Measurements from ENCODE around the gene MICU2. TPM values are rescaled to one million over a fixed set of nuclear protein-coding genes. Genes with fewer than 3 reads are reported as not detected.

The MICU2 gene
- total RNA-seq, 1 donor from 2014 or later: 27.4 TPM

- peaks cover 17% of the 10 kb centered on the region for H3K9me3 Mint-ChIP-seq (ENCODE audit: low read depth)
- no peak for DNase-seq (ENCODE audit: low spot score)
- H3K36me3 Mint-ChIP-seq (ENCODE audit: low read depth): peaks cover 9% of the 10 kb centered on the region
- no peak overlapping the region for H3K27ac Mint-ChIP-seq (ENCODE audit: unreplicated experiment)
- H3K4me3 Mint-ChIP-seq (ENCODE audit: unreplicated experiment): no peak overlapping the region
- no peaks in the 10 kb centered on the region for H3K4me1 Mint-ChIP-seq (ENCODE audit: low read depth)
- H3K27me3 Mint-ChIP-seq (ENCODE audit: low read depth): peaks cover 3% of the 10 kb centered on the region
- no peak for TF ChIP-seq CTCF (IDR thresholded peaks at IDR 0.05)
Observed at GRCh38 chr13:21466527-21466926, 137.4 kb downstream of the MICU2 start.

- Mint-ChIP-seq H3K27ac (ENCODE audit: unreplicated experiment) (no peak overlapping the region), H3K36me3 (ENCODE audit: low read depth) (peaks cover 6% of the 10 kb centered on the region), H3K9me3 (ENCODE audit: low read depth) (peaks cover 11% of the 10 kb centered on the region), H3K4me3 (ENCODE audit: unreplicated experiment) (no peak overlapping the region), H3K27me3 (ENCODE audit: low read depth) (peaks cover 3% of the 10 kb centered on the region), H3K4me1 (ENCODE audit: low read depth) (no peaks in the 10 kb centered on the region)
- no peak for DNase-seq (ENCODE audit: low spot score)
- TF ChIP-seq CTCF (IDR thresholded peaks at IDR 0.05): no peak
Observed at GRCh38 chr13:21465710-21466160, 138.2 kb downstream of the MICU2 start.

- no peak for DNase-seq (ENCODE audit: low spot score)
- peaks cover 3% of the 10 kb centered on the region for H3K27me3 Mint-ChIP-seq (ENCODE audit: low read depth)
- no peak overlapping the region for H3K27ac Mint-ChIP-seq (ENCODE audit: unreplicated experiment)
- TF ChIP-seq CTCF (IDR thresholded peaks at IDR 0.05): no peak
- H3K36me3 Mint-ChIP-seq (ENCODE audit: low read depth): peaks cover 2% of the 10 kb centered on the region
- no peaks in the 10 kb centered on the region for H3K9me3 Mint-ChIP-seq (ENCODE audit: low read depth)
- peaks cover 4% of the 10 kb centered on the region for H3K4me1 Mint-ChIP-seq (ENCODE audit: low read depth)
- H3K4me3 Mint-ChIP-seq (ENCODE audit: unreplicated experiment): no peak overlapping the region
Observed at GRCh38 chr13:21463424-21463823, 140.5 kb downstream of the MICU2 start.

- TF ChIP-seq CTCF (IDR thresholded peaks at IDR 0.05): no peak
- Mint-ChIP-seq H3K4me3 (ENCODE audit: unreplicated experiment) (no peak overlapping the region), H3K36me3 (ENCODE audit: low read depth) (no peaks in the 10 kb centered on the region), H3K27ac (ENCODE audit: unreplicated experiment) (no peak overlapping the region), H3K9me3 (ENCODE audit: low read depth) (no peaks in the 10 kb centered on the region), H3K4me1 (ENCODE audit: low read depth) (peaks cover 25% of the 10 kb centered on the region), H3K27me3 (ENCODE audit: low read depth) (peaks cover under 1% of the 10 kb centered on the region)
- no peak for DNase-seq (ENCODE audit: low spot score)
Observed at GRCh38 chr13:21461131-21461530, 142.8 kb downstream of the MICU2 start.

GRCh38 chr13:21458813-21459701 is 144.9 kb downstream of the MICU2 start, which contains the start of gene ZDHHC20:
TSS of gene ZDHHC20 (minus strand) at chr13:21459303. CDS start at chr13:21459171, 132 bp downstream.
- Mint-ChIP-seq H3K27me3 (ENCODE audit: low read depth) (no peaks in the 10 kb centered on the region), H3K4me3 (ENCODE audit: unreplicated experiment) (peak within 1 kb of the TSS; percentile 90), H3K9me3 (ENCODE audit: low read depth) (peaks cover 4% of the 10 kb centered on the region), H3K36me3 (ENCODE audit: low read depth) (no peaks in the 10 kb centered on the region), H3K27ac (ENCODE audit: unreplicated experiment) (peak within 1 kb of the TSS; percentile 86), H3K4me1 (ENCODE audit: low read depth) (peaks cover 31% of the 10 kb centered on the region)
- TF ChIP-seq CTCF (IDR thresholded peaks at IDR 0.05): peak; percentile 19
- DNase-seq (ENCODE audit: low spot score): no peak

All from chondrocyte (in vitro differentiated cells).